Heart left ventricle (tissue), 13 donors: ENCODE measurements around the gene SEC22A.
"Not testable (repeated sequence)": the region's sequence is repeated elsewhere in the genome, so short reads cannot be mapped to it uniquely, and the experiment has no call there.

ENCODE experiments used
- POLR2A ChIP-seq, 2 donors: fragments of 450-650 bp; IDR thresholded peaks; one replicate each; pipeline ENCODE4 v1.6.1; 2017; ENCODE audit warnings: antibody characterized with exemption in 2 of 2, mild to moderate bottlenecking in 2 of 2, moderate library complexity in 2 of 2
- TF ChIP-seq, protein P1 (sequence below), 12 donors: fragments of 200-600 bp; sonication (generic) in 4 of 12; IDR thresholded peaks; one replicate each; pipeline versions ENCODE4 v1.5.0 to v1.8.0; 2018 to 2022; ENCODE audit warnings: antibody characterized with exemption in 12 of 12, mild to moderate bottlenecking in 5 of 12
- donor health status: ischemic (EF 13 %, LVEDD 7.1; RV severe dilation, severe dysfunction).
- donor health status: DM: no; HTN: yes; CAD: no.
- donor health status: DM: no; HTN: no; CAD: no.
- donor health status: ischemic (EF 25% LVEDD 6.9; RV normal size, moderate dysfunction).
- donor health status: ischemic (EF 25% LVEDD 5.7; RV mildly dilated, moderate dysfunction).
- donor health status: ischemic (EF 35%, LVEDD 5.7; RV mildly dilated, moderate dysfunction).
- donor health status: nonischemic (EF 11% LVEDD 7.7; RV severe dilation, severe dysfunction).
- donor health status: DM: yes; HTN: yes; CAD: no.
- donor health status: PGD.
- donor health status: ischemic (EF 29% LVEDD 5.4; RV normal size, mild dysfunction).
- donor health status: nonischemic (EF 23%, LVEDD 6.1; RV moderate dilation, normal function).

DNA sequence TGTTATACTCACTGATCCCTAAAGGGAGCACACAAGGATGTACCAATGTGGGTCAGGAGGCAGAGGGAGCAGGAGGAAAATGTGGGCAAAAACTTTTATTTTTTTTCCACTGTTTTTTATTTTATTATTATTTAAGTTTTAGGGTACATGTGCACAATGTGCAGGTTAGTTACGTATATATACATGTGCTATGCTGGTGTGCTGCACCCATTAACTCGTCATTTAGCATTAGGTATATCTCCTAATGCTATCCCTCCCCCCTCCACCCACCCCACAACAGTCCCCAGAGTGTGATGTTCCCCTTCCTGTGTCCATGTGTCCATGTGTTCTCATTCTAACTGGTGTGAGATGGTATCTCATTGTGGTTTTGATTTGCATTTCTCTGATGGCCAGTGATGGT lies 37.4 kb downstream of the SEC22A start:
- TF ChIP-seq, protein P1, sequence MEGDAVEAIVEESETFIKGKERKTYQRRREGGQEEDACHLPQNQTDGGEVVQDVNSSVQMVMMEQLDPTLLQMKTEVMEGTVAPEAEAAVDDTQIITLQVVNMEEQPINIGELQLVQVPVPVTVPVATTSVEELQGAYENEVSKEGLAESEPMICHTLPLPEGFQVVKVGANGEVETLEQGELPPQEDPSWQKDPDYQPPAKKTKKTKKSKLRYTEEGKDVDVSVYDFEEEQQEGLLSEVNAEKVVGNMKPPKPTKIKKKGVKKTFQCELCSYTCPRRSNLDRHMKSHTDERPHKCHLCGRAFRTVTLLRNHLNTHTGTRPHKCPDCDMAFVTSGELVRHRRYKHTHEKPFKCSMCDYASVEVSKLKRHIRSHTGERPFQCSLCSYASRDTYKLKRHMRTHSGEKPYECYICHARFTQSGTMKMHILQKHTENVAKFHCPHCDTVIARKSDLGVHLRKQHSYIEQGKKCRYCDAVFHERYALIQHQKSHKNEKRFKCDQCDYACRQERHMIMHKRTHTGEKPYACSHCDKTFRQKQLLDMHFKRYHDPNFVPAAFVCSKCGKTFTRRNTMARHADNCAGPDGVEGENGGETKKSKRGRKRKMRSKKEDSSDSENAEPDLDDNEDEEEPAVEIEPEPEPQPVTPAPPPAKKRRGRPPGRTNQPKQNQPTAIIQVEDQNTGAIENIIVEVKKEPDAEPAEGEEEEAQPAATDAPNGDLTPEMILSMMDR (IDR thresholded peaks at IDR 0.05): not testable (repeated sequence)
- TF ChIP-seq POLR2A (IDR thresholded peaks at IDR 0.05): not testable (repeated sequence)
